Upper lobe of left lung (tissue), 6 donors: ENCODE measurements around the gene DIP2C. TPM values are rescaled to one million over a fixed set of nuclear protein-coding genes. Genes with fewer than 3 reads are reported as not detected.

ENCODE experiments used
- ATAC-seq, 2 donors: fragments of 200-7000 bp; cut with Tn5 transposase; one replicate each; pipeline ENCODE4 v1.9.1; 2022; ENCODE audit warnings: mild to moderate bottlenecking in 2 of 2, moderate library complexity in 2 of 2; ENCODE audit not compliant: low FRiP score in 2 of 2
- DNase-seq, 2 donors: peaks; one replicate each; pipeline ENCODE4 v3.0.0-alpha.2; 2019 to 2020
- H3K27ac ChIP-seq, 4 donors: fragments of 200-600 bp; sonication (generic); one replicate each; pipeline ENCODE4 v1.5.1; 2016 to 2019
- H3K27me3 ChIP-seq, 4 donors: fragments of 200-600 bp; sonication (generic); one replicate each; pipeline ENCODE4 v1.5.1; 2017 to 2019
- H3K36me3 ChIP-seq, 4 donors: fragments of 200-600 bp; sonication (generic); one replicate each; pipeline ENCODE4 v1.5.1; 2016 to 2019
- H3K4me1 ChIP-seq, 4 donors: fragments of 200-600 bp; sonication (generic); one replicate each; pipeline ENCODE4 v1.5.1; 2018 to 2019
- H3K4me3 ChIP-seq, 4 donors: fragments of 200-600 bp; sonication (generic); one replicate each; pipeline ENCODE4 v1.5.1; 2017 to 2019; ENCODE audit warnings: mild to moderate bottlenecking in 2 of 4, moderate library complexity in 1 of 4
- H3K9me3 ChIP-seq, 4 donors: fragments of 200-600 bp; sonication (generic); one replicate each; pipeline ENCODE4 v1.5.1; 2018 to 2019
- CTCF ChIP-seq, 6 experiments: fragments of 450-650 bp in 4 of 6; fragments of 200-600 bp in 2 of 6; sonication (generic) in 2 of 6; IDR thresholded peaks; one replicate each; pipeline ENCODE4 v1.5.1; 2016 to 2019; ENCODE audit warnings: antibody characterized with exemption in 6 of 6
- EP300 ChIP-seq, 4 donors: sonication (generic); formaldehyde crosslinking; IDR thresholded peaks; one replicate each; pipeline ENCODE4 v1.5.1; 2017; ENCODE audit warnings: antibody characterized with exemption in 4 of 4, control low read depth in 2 of 4
- POLR2A ChIP-seq, 4 donors: fragments of 450-650 bp; IDR thresholded peaks; one replicate each; pipeline ENCODE4 v1.5.1; 2016 to 2017; ENCODE audit warnings: antibody characterized with exemption in 4 of 4, mild to moderate bottlenecking in 2 of 4
- POLR2AphosphoS5 ChIP-seq, 2 donors: sonication (generic); formaldehyde crosslinking; IDR thresholded peaks; one replicate each; pipeline ENCODE4 v1.5.1; 2017; ENCODE audit warnings: antibody characterized with exemption in 2 of 2
- WGBS, 2 donors: methylation state at CpG; one replicate each; pipeline ENCODE4 v1.1.5; 2017 to 2018; 5-methylcytosine and 5-hydroxymethylcytosine counted together
- total RNA-seq, 6 donors: library from RNA; depleted of rRNA in 4 of 6; stranded (reverse); fragments of >200 nt in 4 of 6; gene quantifications; one replicate each; pipeline versions ENCODE4 v1.1.0 to v1.2.1, GENCODE V29; 2016 to 2021
- donor health status: DM: no; HTN: no; CAD: no; lungs with moderate emphysema.
- donor health status: DM: no; HTN: yes; CAD: no; lungs with severe emphysema.

The DIP2C gene
- total RNA-seq, 6 donors from 2014 or later: 11.6 to 32.5 (median 14.7) TPM

DNA sequence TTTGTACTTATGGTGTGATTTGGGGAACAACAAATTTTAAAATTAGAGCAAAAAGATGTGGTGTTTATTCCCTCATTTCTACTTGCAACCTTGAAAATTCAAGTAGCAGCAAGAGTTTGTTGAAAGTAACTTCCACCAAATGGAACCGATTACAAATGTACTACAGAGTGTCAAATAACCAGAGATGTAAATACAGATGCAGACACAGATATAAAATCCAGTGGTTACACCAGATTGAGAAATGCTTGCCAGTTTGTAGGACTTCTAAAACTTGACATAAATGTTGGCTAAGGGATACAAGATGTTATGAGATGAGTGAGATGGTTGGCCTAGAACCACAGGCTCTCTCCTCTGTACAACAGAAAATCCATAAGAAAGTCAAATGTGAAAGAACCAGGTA is 162.1 kb downstream of the DIP2C start:
- TF ChIP-seq POLR2AphosphoS5 (IDR thresholded peaks at IDR 0.05) (no peak), EP300 (IDR thresholded peaks at IDR 0.05) (no peak), CTCF (IDR thresholded peaks at IDR 0.05) (no peak), POLR2A (IDR thresholded peaks at IDR 0.05) (no peak)
- ATAC-seq (no peak), DNase-seq (no peak)
- H3K36me3 ChIP-seq: no peaks in the 10 kb centered on the region
- no peaks in the 10 kb centered on the region for H3K9me3 ChIP-seq
- H3K4me3 ChIP-seq: no peak overlapping the region
- H3K27ac ChIP-seq: no peak overlapping the region
- no peaks in the 10 kb centered on the region for H3K27me3 ChIP-seq
- 79 to 81% methylated on average over 1 of the region's 1 CpG for WGBS, 2 donors
- no peaks in the 10 kb centered on the region for H3K4me1 ChIP-seq

DNA sequence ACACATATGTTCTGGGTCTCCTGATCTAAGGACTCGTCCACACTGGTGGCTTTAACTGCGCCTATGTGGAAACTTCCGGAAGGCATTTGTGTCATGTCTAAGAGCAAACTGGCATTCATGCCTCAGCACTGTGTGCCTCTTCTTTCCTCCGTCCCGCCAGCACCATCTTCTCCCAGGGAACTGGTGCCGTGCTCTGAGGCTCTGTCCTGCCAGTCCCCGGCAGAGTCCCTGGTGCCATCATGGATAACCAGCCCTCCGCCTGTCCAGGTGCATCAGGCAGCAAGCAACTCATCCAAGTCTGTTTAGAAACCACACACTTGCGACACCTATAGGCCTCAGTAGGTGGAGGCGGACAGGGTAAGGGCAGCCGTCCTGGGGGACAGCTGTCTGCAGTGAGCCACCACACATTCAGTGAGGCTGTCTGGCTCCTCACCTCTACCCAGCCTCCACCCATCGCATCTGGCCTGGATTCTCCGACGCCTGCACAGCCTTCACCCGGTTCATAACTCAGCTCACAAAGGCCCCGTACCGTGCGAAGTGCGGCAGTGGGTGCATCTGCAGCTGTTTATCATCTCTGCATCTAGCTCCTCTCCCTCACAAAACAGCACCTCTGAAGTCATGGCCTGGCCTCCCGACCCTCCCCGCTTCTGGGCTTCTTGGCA is 162.7 kb downstream of the DIP2C start:
- no peak overlapping the region for H3K4me3 ChIP-seq
- no peak for TF ChIP-seq POLR2AphosphoS5 (IDR thresholded peaks at IDR 0.05)
- 92 to 96% methylated on average over 17 to 21 of the region's 21 CpGs for WGBS, 2 donors
- DNase-seq (peak in 1 of 2 donors; percentile 16), ATAC-seq (no peak)
- H3K27ac ChIP-seq: no peak overlapping the region
- H3K9me3 ChIP-seq: no peaks in the 10 kb centered on the region
- no peaks in the 10 kb centered on the region for H3K36me3 ChIP-seq
- H3K27me3 ChIP-seq: no peaks in the 10 kb centered on the region
- H3K4me1 ChIP-seq: no peaks in the 10 kb centered on the region

DNA sequence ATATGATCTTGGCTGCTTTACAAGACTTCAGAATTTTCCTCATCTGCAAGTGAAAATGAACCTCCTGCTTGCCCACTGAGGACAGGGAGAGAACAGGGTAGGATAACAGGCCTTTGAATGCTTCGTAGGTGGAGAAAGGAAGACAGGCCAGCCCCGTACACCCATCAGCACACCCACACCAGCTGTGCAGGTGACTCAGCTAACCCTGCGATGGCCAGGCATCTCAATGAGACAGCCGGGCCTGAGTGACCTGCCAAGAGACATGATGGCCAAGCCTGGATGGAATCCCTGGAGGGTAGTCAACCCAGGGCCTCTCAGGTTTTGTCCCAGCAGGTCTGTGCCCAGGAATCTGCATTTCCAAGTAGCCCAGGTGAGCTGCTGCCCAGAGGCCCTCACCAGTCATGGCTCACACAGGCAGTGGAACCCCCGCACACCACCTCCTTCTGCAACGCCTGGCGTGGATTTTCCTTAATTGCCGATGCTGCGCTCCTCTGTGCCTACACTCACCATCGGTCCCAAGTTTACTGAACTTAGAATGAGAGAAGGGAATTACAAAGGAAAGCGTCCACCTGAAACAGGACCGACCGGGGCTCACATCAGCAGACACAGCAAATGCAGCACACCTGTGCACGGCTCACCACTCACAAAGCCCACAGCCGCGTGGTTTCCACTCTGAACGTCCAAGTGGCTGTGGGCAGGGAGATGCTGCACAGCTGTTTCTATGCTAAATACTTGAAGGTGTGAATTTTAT is 163.7 kb downstream of the DIP2C start:
- 92 to 94% methylated on average over 17 of the region's 17 CpGs for WGBS, 2 donors
- no peak overlapping the region for H3K4me3 ChIP-seq
- H3K9me3 ChIP-seq: no peaks in the 10 kb centered on the region
- H3K27me3 ChIP-seq: no peaks in the 10 kb centered on the region
- no peaks in the 10 kb centered on the region for H3K4me1 ChIP-seq
- peak in 1 of 2 donors; percentile 10 for DNase-seq
- TF ChIP-seq CTCF (IDR thresholded peaks at IDR 0.05): no peak
- TF ChIP-seq POLR2AphosphoS5 (IDR thresholded peaks at IDR 0.05): no peak
- no peak for TF ChIP-seq EP300 (IDR thresholded peaks at IDR 0.05)
- TF ChIP-seq POLR2A (IDR thresholded peaks at IDR 0.05): no peak
- peak in 1 of 2 donors; percentile 36 for ATAC-seq
- H3K27ac ChIP-seq: no peak overlapping the region
- H3K36me3 ChIP-seq: no peaks in the 10 kb centered on the region

DNA sequence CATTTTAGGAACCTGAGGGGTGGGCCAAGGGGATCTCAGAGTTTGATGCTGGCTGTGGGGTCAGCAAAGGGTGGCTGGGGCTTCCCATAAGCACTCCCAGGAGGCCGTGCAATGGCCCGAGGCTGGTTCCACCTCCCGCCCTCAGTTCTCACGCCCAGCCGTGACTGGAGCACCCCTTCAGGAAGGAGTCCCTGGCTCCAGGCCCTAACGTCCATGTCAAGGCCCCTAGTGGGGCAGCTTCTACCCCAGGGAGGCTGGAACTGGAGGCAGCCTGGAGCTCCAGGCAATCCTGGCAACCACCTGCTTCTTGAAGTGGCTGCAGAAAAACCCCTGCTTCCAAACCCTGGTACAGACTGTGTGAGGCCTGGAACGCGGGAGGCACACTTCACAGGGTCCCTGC is 165.5 kb downstream of the DIP2C start:
- Histone ChIP-seq H3K27ac (no peak overlapping the region), H3K9me3 (no peaks in the 10 kb centered on the region), H3K36me3 (no peaks in the 10 kb centered on the region), H3K4me3 (no peak overlapping the region), H3K27me3 (no peaks in the 10 kb centered on the region), H3K4me1 (no peaks in the 10 kb centered on the region)
- DNase-seq: peak in 1 of 2 donors; percentile 13
- no peak for ATAC-seq
- no peak for TF ChIP-seq POLR2A (IDR thresholded peaks at IDR 0.05)
- WGBS, 2 donors: 75 to 80% methylated on average over 7 to 8 of the region's 8 CpGs

DNA sequence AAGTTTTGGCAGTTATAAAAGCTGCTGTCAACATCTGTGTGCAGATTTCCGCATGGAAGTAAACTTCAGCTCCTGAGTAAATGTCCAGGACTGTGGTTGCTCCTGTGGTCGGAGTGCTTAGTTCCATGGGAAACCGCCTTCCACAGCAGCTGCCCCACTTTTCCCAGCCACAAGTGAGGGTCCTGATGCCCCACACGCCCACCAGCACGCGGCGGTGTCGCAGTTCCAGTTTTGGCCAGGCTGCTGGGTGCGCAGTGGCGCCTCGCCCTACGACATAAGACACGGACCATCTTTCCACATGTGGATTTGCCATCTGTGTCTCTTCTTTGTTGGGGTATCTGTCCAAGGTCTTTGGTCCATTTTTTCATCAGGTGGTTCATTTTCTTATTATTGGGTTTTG is 167.1 kb downstream of the DIP2C start:
- no peaks in the 10 kb centered on the region for H3K36me3 ChIP-seq
- 84 to 94% methylated on average over 13 of the region's 13 CpGs for WGBS, 2 donors
- H3K27me3 ChIP-seq: no peaks in the 10 kb centered on the region
- H3K27ac ChIP-seq: no peak overlapping the region
- H3K4me1 ChIP-seq: no peaks in the 10 kb centered on the region
- ATAC-seq (no peak), DNase-seq (peak in 1 of 2 donors; percentile 10)
- H3K4me3 ChIP-seq: no peak overlapping the region
- H3K9me3 ChIP-seq: no peaks in the 10 kb centered on the region
- TF ChIP-seq EP300 (IDR thresholded peaks at IDR 0.05) (no peak), POLR2A (IDR thresholded peaks at IDR 0.05) (no peak), CTCF (IDR thresholded peaks at IDR 0.05) (no peak), POLR2AphosphoS5 (IDR thresholded peaks at IDR 0.05) (no peak)
